ENCODE data around the gene TSPAN7.

TSPAN7 gene

GRCh38 chrX:38628587-38628986 lies 67.2 kb downstream of the TSPAN7 start:
- H3K4me3 ChIP-seq (ENCODE audit: low read length, poor library complexity, severe bottlenecking), result peak overlapping the region; percentile 63
- H3K36me3 ChIP-seq (ENCODE audit: insufficient read depth, low read length), result peaks cover 81% of the 10 kb centered on the region
- no peak overlapping the region for H2AFZ ChIP-seq (ENCODE audit: low read length)
- peaks cover 87% of the 10 kb centered on the region for H3K4me1 ChIP-seq (ENCODE audit: insufficient read depth, low read length, poor library complexity, severe bottlenecking)
- no peaks in the 10 kb centered on the region for H3K9me3 ChIP-seq (ENCODE audit: insufficient read depth, low read depth, low read length)
- H3K9me2 ChIP-seq (replicated peaks; ENCODE audit: low read depth, low read length), result no peaks in the 10 kb centered on the region
- peaks cover 86% of the 10 kb centered on the region for H4K20me1 ChIP-seq (ENCODE audit: insufficient read depth, low read length, poor library complexity, severe bottlenecking)
- H3K27me3 ChIP-seq (ENCODE audit: insufficient read depth, low read length, poor library complexity, severe bottlenecking), result no peaks in the 10 kb centered on the region
- peak overlapping the region; percentile 85 for H3K4me2 ChIP-seq (ENCODE audit: low read depth, low read length, poor library complexity, severe bottlenecking)
- H3K9ac ChIP-seq (ENCODE audit: low read depth, low read length, poor library complexity, severe bottlenecking), result peak overlapping the region; percentile 44
- peaks cover 100% of the 10 kb centered on the region for H3K79me2 ChIP-seq (ENCODE audit: insufficient read depth, low read length)
- TF ChIP-seq EZH2phosphoT487 (IDR thresholded peaks at IDR 0.05; ENCODE audit: borderline replicate concordance), result no peak
- no peak for TF ChIP-seq CTCF (conservative IDR thresholded peaks at IDR 0.05; ENCODE audit: low read length)
- peaks cover 4% of the 10 kb centered on the region; the same call in 1 of the 2 replicates for H3F3A ChIP-seq (ENCODE audit: low read depth)

- Histone ChIP-seq H3K36me3 (ENCODE audit: insufficient read depth, low read length) (peaks cover 95% of the 10 kb centered on the region), H3K9me3 (ENCODE audit: insufficient read depth, low read depth, low read length) (no peaks in the 10 kb centered on the region), H3F3A (ENCODE audit: low read depth) (no peaks in the 10 kb centered on the region), H3K79me2 (ENCODE audit: insufficient read depth, low read length) (peaks cover 100% of the 10 kb centered on the region), H3K9ac (ENCODE audit: low read depth, low read length, poor library complexity, severe bottlenecking) (peak overlapping the region; percentile 41), H3K4me2 (ENCODE audit: low read depth, low read length, poor library complexity, severe bottlenecking) (peak overlapping the region; percentile 49), H3K9me2 (replicated peaks; ENCODE audit: low read depth, low read length) (no peaks in the 10 kb centered on the region), H3K27me3 (ENCODE audit: insufficient read depth, low read length, poor library complexity, severe bottlenecking) (no peaks in the 10 kb centered on the region), H4K20me1 (ENCODE audit: insufficient read depth, low read length, poor library complexity, severe bottlenecking) (peaks cover 92% of the 10 kb centered on the region), H3K4me1 (ENCODE audit: insufficient read depth, low read length, poor library complexity, severe bottlenecking) (peaks cover 91% of the 10 kb centered on the region), H3K4me3 (ENCODE audit: low read length, poor library complexity, severe bottlenecking) (no peak overlapping the region), H2AFZ (ENCODE audit: low read length) (no peak overlapping the region)
- TF ChIP-seq EZH2phosphoT487 (IDR thresholded peaks at IDR 0.05; ENCODE audit: borderline replicate concordance) (no peak), CTCF (conservative IDR thresholded peaks at IDR 0.05; ENCODE audit: low read length) (no peak)
Measured at GRCh38 chrX:38632516-38632915, 71.2 kb downstream of the TSPAN7 start.

GRCh38 chrX:38634665-38635064 lies 73.3 kb downstream of the TSPAN7 start:
- peaks cover 93% of the 10 kb centered on the region for H3K4me1 ChIP-seq (ENCODE audit: insufficient read depth, low read length, poor library complexity, severe bottlenecking)
- peaks cover 100% of the 10 kb centered on the region for H3K79me2 ChIP-seq (ENCODE audit: insufficient read depth, low read length)
- peaks cover 88% of the 10 kb centered on the region for H3K36me3 ChIP-seq (ENCODE audit: insufficient read depth, low read length)
- peaks cover 92% of the 10 kb centered on the region for H4K20me1 ChIP-seq (ENCODE audit: insufficient read depth, low read length, poor library complexity, severe bottlenecking)
- peak overlapping the region; percentile 66 for H3K4me2 ChIP-seq (ENCODE audit: low read depth, low read length, poor library complexity, severe bottlenecking)
- H3F3A ChIP-seq (ENCODE audit: low read depth), result no peaks in the 10 kb centered on the region
- no peaks in the 10 kb centered on the region for H3K9me2 ChIP-seq (replicated peaks; ENCODE audit: low read depth, low read length)
- peak overlapping the region; percentile 47 for H3K9ac ChIP-seq (ENCODE audit: low read depth, low read length, poor library complexity, severe bottlenecking)
- H3K9me3 ChIP-seq (ENCODE audit: insufficient read depth, low read depth, low read length), result no peaks in the 10 kb centered on the region
- no peaks in the 10 kb centered on the region for H3K27me3 ChIP-seq (ENCODE audit: insufficient read depth, low read length, poor library complexity, severe bottlenecking)
- H3K4me3 ChIP-seq (ENCODE audit: low read length, poor library complexity, severe bottlenecking), result peak overlapping the region; percentile 18
- no peak overlapping the region for H2AFZ ChIP-seq (ENCODE audit: low read length)
- TF ChIP-seq EZH2phosphoT487 (IDR thresholded peaks at IDR 0.05; ENCODE audit: borderline replicate concordance) (no peak), CTCF (conservative IDR thresholded peaks at IDR 0.05; ENCODE audit: low read length) (peak; percentile 31; the same call in 1 of the 2 replicates)
